ENCODE results near the gene NCOA7.
"Not testable (repeated sequence)": the region's sequence is repeated elsewhere in the genome, so short reads cannot be mapped to it uniquely, and the experiment has no call there.

Gene NCOA7

GRCh38 chr6:125791151-125791819 is 525 bp downstream of the NCOA7 start:
- no peak for DNase-seq (ENCODE audit: low read depth in 2 of 2)

- no peak for DNase-seq (ENCODE audit: low read depth in 2 of 2)
Observed at GRCh38 chr6:125791820-125792165, 1.0 kb downstream of the NCOA7 start.

GRCh38 chr6:125792172-125792571 is 1.4 kb downstream of the NCOA7 start:
- no peak for DNase-seq (ENCODE audit: low read depth in 2 of 2)

- no peak for DNase-seq (ENCODE audit: low read depth in 2 of 2)
Observed at GRCh38 chr6:125792680-125793079, 1.9 kb downstream of the NCOA7 start.

- no peak for DNase-seq (ENCODE audit: low read depth in 2 of 2)
Observed at GRCh38 chr6:125793280-125793679, 2.5 kb downstream of the NCOA7 start.

GRCh38 chr6:125793863-125794262 is 3.1 kb downstream of the NCOA7 start:
- DNase-seq (ENCODE audit: low read depth in 2 of 2), result no peak

- DNase-seq (ENCODE audit: low read depth in 2 of 2), result no peak
Observed at GRCh38 chr6:125794342-125795137, 3.8 kb downstream of the NCOA7 start.

GRCh38 chr6:125795301-125795700 is 4.5 kb downstream of the NCOA7 start:
- DNase-seq (ENCODE audit: low read depth in 2 of 2), result no peak

GRCh38 chr6:125797120-125797885 is 6.5 kb downstream of the NCOA7 start:
- DNase-seq (ENCODE audit: low read depth in 2 of 2), result no peak

- no peak for DNase-seq (ENCODE audit: low read depth in 2 of 2)
Observed at GRCh38 chr6:125797886-125798444, 7.2 kb downstream of the NCOA7 start.

- DNase-seq (ENCODE audit: low read depth in 2 of 2), result no peak
Observed at GRCh38 chr6:125798734-125799508, 8.2 kb downstream of the NCOA7 start.

GRCh38 chr6:125802383-125802782 is 11.6 kb downstream of the NCOA7 start:
- DNase-seq (ENCODE audit: low read depth in 2 of 2), result no peak

GRCh38 chr6:125802943-125803377 is 12.2 kb downstream of the NCOA7 start:
- DNase-seq (ENCODE audit: low read depth in 2 of 2), result no peak

- DNase-seq (ENCODE audit: low read depth in 2 of 2), result no peak
Observed at GRCh38 chr6:125804264-125804663, 13.5 kb downstream of the NCOA7 start.

GRCh38 chr6:125804866-125805425 is 14.2 kb downstream of the NCOA7 start:
- DNase-seq (ENCODE audit: low read depth in 2 of 2), result not testable (repeated sequence)

GRCh38 chr6:125806813-125807212 is 16.1 kb downstream of the NCOA7 start:
- DNase-seq (ENCODE audit: low read depth in 2 of 2), result no peak

- no peak for DNase-seq (ENCODE audit: low read depth in 2 of 2)
Observed at GRCh38 chr6:125807293-125807692, 16.5 kb downstream of the NCOA7 start.

- DNase-seq (ENCODE audit: low read depth in 2 of 2), result no peak
Observed at GRCh38 chr6:125808060-125808459, 17.3 kb downstream of the NCOA7 start.

GRCh38 chr6:125808591-125808990 is 17.8 kb downstream of the NCOA7 start:
- no peak for DNase-seq (ENCODE audit: low read depth in 2 of 2)

GRCh38 chr6:125809570-125810170 is 18.9 kb downstream of the NCOA7 start:
- DNase-seq (ENCODE audit: low read depth in 2 of 2), result no peak

GRCh38 chr6:125810445-125810844 is 19.7 kb downstream of the NCOA7 start:
- DNase-seq (ENCODE audit: low read depth in 2 of 2), result no peak

Measured in stimulated activated CD4-positive, alpha-beta T cell treated with anti-CD3 and anti-CD28 coated beads, Interleukin-4, amount 100 ng/mL, for 48 hours (primary cell).